Keratinocyte (primary cell): ENCODE measurements around the gene NR3C2. TPM values are rescaled to one million over a fixed set of nuclear protein-coding genes. Genes with fewer than 3 reads are reported as not detected.

ENCODE experiments used
- DNase-seq: peaks from one replicate; pipeline ENCODE4 v3.0.0-alpha.2; 2011; ENCODE audit warnings: low read depth, missing footprints, low spot score
- FAIRE-seq: peaks from 2 replicates; lab custom pipeline; 2011; peaks lifted over from hg19 to GRCh38; lab: Jason Lieb, UNC
- H2AFZ ChIP-seq: 2 replicates; pipeline ENCODE4 v1.6.0; 2012; ENCODE audit warnings: low read length, control low read depth, inconsistent platforms; ENCODE audit not compliant: control insufficient read depth
- H3K27ac ChIP-seq: 2 replicates; pipeline ENCODE4 v1.5.1; 2011; ENCODE audit warnings: low read length; ENCODE audit not compliant: control insufficient read depth, insufficient read depth
- H3K27me3 ChIP-seq: 3 replicates; pipeline ENCODE4 v1.6.0; 2011; ENCODE audit warnings: low read length; ENCODE audit not compliant: control insufficient read depth, insufficient read depth; ENCODE audit errors: extremely low read depth
- H3K36me3 ChIP-seq, 2 experiments: 2 replicates in 1 of 2; 3 replicates in 1 of 2; pipeline ENCODE4 v1.5.1; 2011; ENCODE audit warnings: low read length in 2 of 2, mild to moderate bottlenecking in 1 of 2; ENCODE audit not compliant: control insufficient read depth in 2 of 2, insufficient read depth in 2 of 2; ENCODE audit errors: extremely low read depth in 1 of 2
- H3K4me1 ChIP-seq: 3 replicates; pipeline ENCODE4 v1.5.1; 2011; ENCODE audit warnings: low read length; ENCODE audit not compliant: control insufficient read depth, insufficient read depth; ENCODE audit errors: extremely low read depth
- H3K4me2 ChIP-seq: 3 replicates; pipeline ENCODE4 v1.6.0; 2011; ENCODE audit warnings: low read depth, low read length; ENCODE audit not compliant: control insufficient read depth, insufficient read depth; ENCODE audit errors: extremely low read depth
- H3K4me3 ChIP-seq, 3 experiments: fragments of 200-600 bp in 1 of 3; sonication (generic) in 1 of 3; 2 replicates in 2 of 3; 3 replicates in 1 of 3; pipeline ENCODE4 v1.5.1; 2011 to 2016; ENCODE audit warnings: low read length in 3 of 3, mild to moderate bottlenecking in 3 of 3, control low read depth in 2 of 3, inconsistent platforms in 1 of 3, low read depth in 1 of 3, mixed read lengths in 1 of 3, mixed run types in 1 of 3, moderate library complexity in 1 of 3; ENCODE audit not compliant: control insufficient read depth in 2 of 3, insufficient read depth in 2 of 3; ENCODE audit errors: extremely low read depth in 1 of 3
- H3K79me2 ChIP-seq: 2 replicates; pipeline ENCODE4 v1.6.0; 2012; ENCODE audit warnings: low read length; ENCODE audit not compliant: control insufficient read depth, insufficient read depth
- H3K9ac ChIP-seq: 3 replicates; pipeline ENCODE4 v1.6.0; 2011; ENCODE audit warnings: low read length; ENCODE audit not compliant: control insufficient read depth, insufficient read depth; ENCODE audit errors: extremely low read depth
- H3K9me1 ChIP-seq: 3 replicates; pipeline ENCODE4 v1.6.0; 2011; ENCODE audit warnings: low read length; ENCODE audit not compliant: control insufficient read depth, insufficient read depth; ENCODE audit errors: extremely low read depth
- H3K9me3 ChIP-seq: 2 replicates; pipeline ENCODE4 v1.5.1; 2012; ENCODE audit warnings: low read depth, low read length; ENCODE audit not compliant: control insufficient read depth
- H4K20me1 ChIP-seq: 3 replicates; pipeline ENCODE4 v1.6.0; 2011; ENCODE audit warnings: low read length; ENCODE audit not compliant: control insufficient read depth, insufficient read depth; ENCODE audit errors: extremely low read depth
- EZH2 ChIP-seq: IDR thresholded peaks from one replicate; pipeline ENCODE4 v1.6.1; 2012; ENCODE audit warnings: inconsistent platforms, mild to moderate bottlenecking, low read length, moderate library complexity
- dilution Hi-C: fragments of 300-500 bp; cut with MboI; formaldehyde crosslinking; loops from one replicate; pipeline ENCODE4 v1.7.0; 2020; ENCODE audit warnings: low sequenced_read_pairs; ENCODE audit not compliant: extremely low pct_ligation_motif_present
- polyA plus RNA-seq, 5 experiments: library from polyadenylated mRNA; depleted of rRNA in 3 of 5; stranded (reverse) in 3 of 5; stranded (forward) in 1 of 5; unstranded in 1 of 5; fragments of >200 nt; gene quantifications; 1 replicate in 1 of 5; 2 replicates in 3 of 5; 3 replicates in 1 of 5; pipeline versions ENCODE4 v1.2.1 to v1.2.3, GENCODE V29; 2011 to 2012; ENCODE audit warnings: missing spikeins in 2 of 5, low read depth in 1 of 5, low replicate concordance in 1 of 5
- TF ChIP-seq, protein P1 (sequence below), 3 experiments: IDR thresholded peaks in 1 of 3; conservative IDR thresholded peaks in 1 of 3; optimal IDR thresholded peaks in 1 of 3; 2 replicates in 2 of 3; 3 replicates in 1 of 3; pipeline versions ENCODE3 to v1.5.1; 2011; ENCODE audit warnings: low read length in 3 of 3, mild to moderate bottlenecking in 3 of 3, moderate library complexity in 2 of 3, control low read depth in 1 of 3, inconsistent platforms in 1 of 3; ENCODE audit not compliant: insufficient read depth in 2 of 3; ENCODE audit errors: extremely low read depth in 1 of 3

NR3C2 gene
- polyA plus RNA-seq, 1 donor (not counting 4 experiments of a cell fraction or from before 2014, with no cell fraction given), result 1.5 TPM

GRCh38 chr4:148469938-148470337 lies 27.7 kb upstream of the NR3C2 start:
- FAIRE-seq, result no peak
- dilution Hi-C loops, result no loop called here
- no peaks in the 10 kb centered on the region for H3K4me1 ChIP-seq

DNA sequence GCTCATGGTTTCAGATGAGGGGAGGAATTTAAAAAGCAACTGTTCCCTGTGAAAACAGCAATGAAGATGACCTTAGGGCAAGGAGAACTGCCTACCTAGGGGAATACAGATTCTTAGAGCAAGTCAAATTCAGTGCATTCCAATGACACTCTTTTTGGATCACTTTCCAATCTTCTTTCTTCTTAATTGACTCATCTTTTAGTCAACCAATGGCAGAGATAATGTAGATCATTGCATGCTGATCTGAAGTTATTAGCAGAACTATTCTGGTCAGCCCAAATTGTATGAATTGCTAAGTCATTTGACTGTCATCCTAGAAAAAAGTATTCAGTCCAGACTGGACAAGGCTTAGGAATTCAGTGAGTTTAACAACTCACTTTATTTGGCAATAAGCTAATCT lies 12.6 kb upstream of the NR3C2 start:
- no peaks in the 10 kb centered on the region for H3K36me3 ChIP-seq
- no peak overlapping the region for H3K9ac ChIP-seq
- no peak overlapping the region for H2AFZ ChIP-seq
- H3K9me1 ChIP-seq, result no peaks in the 10 kb centered on the region
- FAIRE-seq (peak; percentile 84), DNase-seq (no peak)
- dilution Hi-C loops, result no loop called here
- H3K9me3 ChIP-seq, result no peaks in the 10 kb centered on the region
- TF ChIP-seq, protein P1, sequence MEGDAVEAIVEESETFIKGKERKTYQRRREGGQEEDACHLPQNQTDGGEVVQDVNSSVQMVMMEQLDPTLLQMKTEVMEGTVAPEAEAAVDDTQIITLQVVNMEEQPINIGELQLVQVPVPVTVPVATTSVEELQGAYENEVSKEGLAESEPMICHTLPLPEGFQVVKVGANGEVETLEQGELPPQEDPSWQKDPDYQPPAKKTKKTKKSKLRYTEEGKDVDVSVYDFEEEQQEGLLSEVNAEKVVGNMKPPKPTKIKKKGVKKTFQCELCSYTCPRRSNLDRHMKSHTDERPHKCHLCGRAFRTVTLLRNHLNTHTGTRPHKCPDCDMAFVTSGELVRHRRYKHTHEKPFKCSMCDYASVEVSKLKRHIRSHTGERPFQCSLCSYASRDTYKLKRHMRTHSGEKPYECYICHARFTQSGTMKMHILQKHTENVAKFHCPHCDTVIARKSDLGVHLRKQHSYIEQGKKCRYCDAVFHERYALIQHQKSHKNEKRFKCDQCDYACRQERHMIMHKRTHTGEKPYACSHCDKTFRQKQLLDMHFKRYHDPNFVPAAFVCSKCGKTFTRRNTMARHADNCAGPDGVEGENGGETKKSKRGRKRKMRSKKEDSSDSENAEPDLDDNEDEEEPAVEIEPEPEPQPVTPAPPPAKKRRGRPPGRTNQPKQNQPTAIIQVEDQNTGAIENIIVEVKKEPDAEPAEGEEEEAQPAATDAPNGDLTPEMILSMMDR (optimal IDR thresholded peaks at IDR 0.05 in 1 of 3, IDR thresholded peaks at IDR 0.05 in 1 of 3, conservative IDR thresholded peaks at IDR 0.05 in 1 of 3; ENCODE audit: extremely low read depth in 1 of 3, insufficient read depth in 2 of 3, low read length in 3 of 3), result no peak
- TF ChIP-seq EZH2, result no peak
- H3K4me1 ChIP-seq, result peaks cover 6% of the 10 kb centered on the region
- H3K4me3 ChIP-seq, result no peak overlapping the region
- H3K27me3 ChIP-seq, result no peaks in the 10 kb centered on the region
- no peaks in the 10 kb centered on the region for H4K20me1 ChIP-seq
- peak overlapping the region; percentile 22 for H3K4me2 ChIP-seq
- no peak overlapping the region for H3K27ac ChIP-seq
- no peaks in the 10 kb centered on the region for H3K79me2 ChIP-seq

More at GRCh38 chr4:148469938-148470337, 27.7 kb upstream of the NR3C2 start:
- DNase-seq, result no peak
- Histone ChIP-seq H3K9me3 (no peaks in the 10 kb centered on the region), H3K9ac (no peak overlapping the region), H3K36me3 (no peaks in the 10 kb centered on the region), H3K4me2 (no peak overlapping the region), H3K79me2 (no peaks in the 10 kb centered on the region), H3K27ac (no peak overlapping the region), H3K9me1 (no peaks in the 10 kb centered on the region), H2AFZ (no peak overlapping the region), H4K20me1 (no peaks in the 10 kb centered on the region), H3K4me3 (no peak overlapping the region), H3K27me3 (no peaks in the 10 kb centered on the region)
- TF ChIP-seq, protein P1 (optimal IDR thresholded peaks at IDR 0.05 in 1 of 3, IDR thresholded peaks at IDR 0.05 in 1 of 3, conservative IDR thresholded peaks at IDR 0.05 in 1 of 3; ENCODE audit: extremely low read depth in 1 of 3, insufficient read depth in 2 of 3, low read length in 3 of 3), result no peak
- TF ChIP-seq EZH2, result no peak
